ENCODE results near the gene EIPR1. TPM values are rescaled to one million over a fixed set of nuclear protein-coding genes. Genes with fewer than 3 reads are reported as not detected.

EIPR1 gene
- total RNA-seq, 1 experiment from 2014 or later, result 40.4 TPM

DNA sequence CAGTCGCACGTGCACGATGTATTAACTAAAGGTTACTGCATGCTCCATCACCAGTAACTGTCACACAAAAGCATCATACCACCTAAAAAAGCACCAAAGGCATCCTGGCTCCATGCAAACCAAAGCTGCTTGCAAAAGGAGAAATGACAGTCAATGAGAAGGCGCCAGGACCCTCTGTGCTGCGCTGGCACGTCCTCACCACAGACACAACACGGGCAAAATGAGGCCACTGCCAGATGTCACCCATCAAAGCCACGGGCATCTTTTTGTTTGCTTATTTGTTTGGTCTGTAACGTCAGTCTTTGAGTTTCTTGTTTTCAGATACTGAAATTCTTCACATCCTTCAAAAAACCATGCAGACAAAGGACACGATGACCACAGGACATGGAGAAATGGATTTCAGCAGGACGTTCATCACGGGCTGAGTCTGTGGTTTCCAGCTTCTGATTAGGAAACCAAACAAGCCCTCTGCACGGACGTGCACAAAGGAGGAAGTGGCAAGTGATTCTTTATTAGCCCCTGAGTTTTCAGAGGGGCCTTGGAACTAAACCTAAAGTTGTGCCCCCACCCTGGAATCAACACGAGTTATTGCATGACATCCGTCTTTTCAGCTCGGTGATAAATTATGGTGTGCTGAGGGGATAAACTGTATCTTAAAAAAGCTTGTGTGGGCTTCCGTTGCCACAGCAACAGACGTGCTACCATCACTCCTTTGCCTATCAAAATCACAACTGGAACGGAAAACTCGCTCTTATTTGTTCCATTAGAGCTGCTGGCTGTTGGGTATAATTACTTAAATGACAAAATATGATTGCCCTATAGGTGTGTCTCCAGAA, 181.8 kb downstream of the EIPR1 start:
- Histone ChIP-seq H3K9me2 (ENCODE audit: insufficient read depth) (no peaks in the 10 kb centered on the region), H3F3A (ENCODE audit: insufficient read depth, low read depth) (peaks cover 4% of the 10 kb centered on the region; the same call in 1 of the 2 replicates), H3K9me3 (ENCODE audit: insufficient read depth, low read depth) (no peaks in the 10 kb centered on the region), H3K4me1 (replicated peaks; ENCODE audit: insufficient read depth) (no peaks in the 10 kb centered on the region), H3K27ac (no peak overlapping the region), H4K20me1 (ENCODE audit: insufficient read depth) (peaks cover 9% of the 10 kb centered on the region), H2AFZ (no peak overlapping the region), H3K79me2 (ENCODE audit: low read depth) (no peaks in the 10 kb centered on the region), H3K4me3 (no peak overlapping the region), H3K36me3 (ENCODE audit: low read depth) (peaks cover 22% of the 10 kb centered on the region), H3K27me3 (ENCODE audit: insufficient read depth, low read depth) (no peaks in the 10 kb centered on the region), H3K4me2 (no peak overlapping the region)
- no peak for TF ChIP-seq EZH2 (IDR thresholded peaks at IDR 0.05; ENCODE audit: low read depth)
- TF ChIP-seq, protein P1, sequence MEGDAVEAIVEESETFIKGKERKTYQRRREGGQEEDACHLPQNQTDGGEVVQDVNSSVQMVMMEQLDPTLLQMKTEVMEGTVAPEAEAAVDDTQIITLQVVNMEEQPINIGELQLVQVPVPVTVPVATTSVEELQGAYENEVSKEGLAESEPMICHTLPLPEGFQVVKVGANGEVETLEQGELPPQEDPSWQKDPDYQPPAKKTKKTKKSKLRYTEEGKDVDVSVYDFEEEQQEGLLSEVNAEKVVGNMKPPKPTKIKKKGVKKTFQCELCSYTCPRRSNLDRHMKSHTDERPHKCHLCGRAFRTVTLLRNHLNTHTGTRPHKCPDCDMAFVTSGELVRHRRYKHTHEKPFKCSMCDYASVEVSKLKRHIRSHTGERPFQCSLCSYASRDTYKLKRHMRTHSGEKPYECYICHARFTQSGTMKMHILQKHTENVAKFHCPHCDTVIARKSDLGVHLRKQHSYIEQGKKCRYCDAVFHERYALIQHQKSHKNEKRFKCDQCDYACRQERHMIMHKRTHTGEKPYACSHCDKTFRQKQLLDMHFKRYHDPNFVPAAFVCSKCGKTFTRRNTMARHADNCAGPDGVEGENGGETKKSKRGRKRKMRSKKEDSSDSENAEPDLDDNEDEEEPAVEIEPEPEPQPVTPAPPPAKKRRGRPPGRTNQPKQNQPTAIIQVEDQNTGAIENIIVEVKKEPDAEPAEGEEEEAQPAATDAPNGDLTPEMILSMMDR (conservative IDR thresholded peaks at IDR 0.05), result no peak
- ChIA-PET POLR2A (ENCODE audit: unreplicated experiment) (no interaction called here), CTCF (no interaction called here)
- no peak for DNase-seq
- intact Hi-C loops (cut with micrococcal nuclease; ENCODE audit: unreplicated experiment), result no loop called here
- no TSS peak for BruUV-seq (replicated peaks)

DNA sequence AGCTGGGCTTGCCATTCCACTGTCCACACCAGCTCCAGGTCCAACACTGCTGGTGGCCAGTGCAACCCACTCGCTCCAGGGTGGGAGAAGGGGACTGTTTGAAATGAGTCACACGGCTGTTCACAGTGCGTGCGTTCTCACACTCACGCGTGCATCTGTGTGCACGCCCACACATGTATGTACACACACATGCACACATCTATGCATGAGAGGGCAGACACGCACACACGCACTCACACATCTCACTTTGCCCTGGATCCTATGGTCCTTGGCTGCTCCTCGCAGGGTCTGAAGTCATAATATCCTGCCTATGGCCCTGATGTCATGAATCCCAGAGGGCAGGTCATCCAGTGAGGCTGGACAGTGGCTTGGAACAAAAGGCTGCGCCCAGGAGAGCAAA, 182.8 kb downstream of the EIPR1 start:
- no peak for TF ChIP-seq EZH2 (IDR thresholded peaks at IDR 0.05; ENCODE audit: low read depth)
- TF ChIP-seq, protein P1 (conservative IDR thresholded peaks at IDR 0.05), result no peak
- Histone ChIP-seq H4K20me1 (ENCODE audit: insufficient read depth) (peaks cover 9% of the 10 kb centered on the region), H3F3A (ENCODE audit: insufficient read depth, low read depth) (no peaks in the 10 kb centered on the region), H3K36me3 (ENCODE audit: low read depth) (peaks cover 22% of the 10 kb centered on the region), H3K9me3 (ENCODE audit: insufficient read depth, low read depth) (no peaks in the 10 kb centered on the region), H3K79me2 (ENCODE audit: low read depth) (no peaks in the 10 kb centered on the region), H3K27ac (no peak overlapping the region), H3K4me1 (replicated peaks; ENCODE audit: insufficient read depth) (no peaks in the 10 kb centered on the region), H3K9me2 (ENCODE audit: insufficient read depth) (no peaks in the 10 kb centered on the region), H3K4me3 (no peak overlapping the region), H2AFZ (no peak overlapping the region), H3K4me2 (no peak overlapping the region), H3K27me3 (ENCODE audit: insufficient read depth, low read depth) (no peaks in the 10 kb centered on the region)
- no TSS peak for BruUV-seq (replicated peaks)
- intact Hi-C loops (cut with micrococcal nuclease; ENCODE audit: unreplicated experiment), result no loop called here
- ChIA-PET POLR2A (ENCODE audit: unreplicated experiment) (no interaction called here), CTCF (no interaction called here)
- DNase-seq, result no peak

- CTCF ChIA-PET, result no interaction called here
- intact Hi-C loops (cut with micrococcal nuclease; ENCODE audit: unreplicated experiment), result no loop called here
Observed at GRCh38 chr2:3193443-3194330, 183.9 kb downstream of the EIPR1 start.

More at GRCh38 chr2:3193443-3194330, 183.9 kb downstream of the EIPR1 start:
- Histone ChIP-seq H3K4me1 (replicated peaks; ENCODE audit: insufficient read depth) (no peaks in the 10 kb centered on the region), H3K4me3 (no peak overlapping the region), H2AFZ (no peak overlapping the region), H3F3A (ENCODE audit: insufficient read depth, low read depth) (peaks cover 4% of the 10 kb centered on the region; the same call in 1 of the 2 replicates), H3K79me2 (ENCODE audit: low read depth) (no peaks in the 10 kb centered on the region), H3K27me3 (ENCODE audit: insufficient read depth, low read depth) (no peaks in the 10 kb centered on the region), H3K4me2 (no peak overlapping the region), H4K20me1 (ENCODE audit: insufficient read depth) (peaks cover 9% of the 10 kb centered on the region), H3K36me3 (ENCODE audit: low read depth) (peaks cover 22% of the 10 kb centered on the region), H3K27ac (no peak overlapping the region), H3K9me2 (ENCODE audit: insufficient read depth) (no peaks in the 10 kb centered on the region), H3K9me3 (ENCODE audit: insufficient read depth, low read depth) (no peaks in the 10 kb centered on the region)
- POLR2A ChIA-PET (ENCODE audit: unreplicated experiment), result no interaction called here
- DNase-seq, result no peak
- TF ChIP-seq, protein P1 (conservative IDR thresholded peaks at IDR 0.05), result no peak
- no TSS peak for BruUV-seq (replicated peaks)
